Lower leg skin (tissue), 4 donors: Measurements from ENCODE around the gene DEGS2. TPM values are rescaled to one million over a fixed set of nuclear protein-coding genes. Genes with fewer than 3 reads are reported as not detected.

Source experiments
- DNase-seq, 2 donors: peaks; one replicate each; pipeline ENCODE4 v3.0.0-alpha.2; 2019; ENCODE audit warnings: low spot score in 2 of 2
- H3K4me3 ChIP-seq: fragments of 200-600 bp; sonication (generic); 2 replicates; pipeline ENCODE4 v1.5.1; 2017; ENCODE audit warnings: mild to moderate bottlenecking, low read depth; ENCODE audit not compliant: poor library complexity, severe bottlenecking
- POLR2A ChIP-seq, 2 donors: fragments of 450-650 bp; IDR thresholded peaks; one replicate each; pipeline ENCODE4 v1.6.1; 2016 to 2017; ENCODE audit warnings: antibody characterized with exemption in 2 of 2, mild to moderate bottlenecking in 1 of 2, moderate library complexity in 1 of 2
- WGBS, 2 donors: methylation state at CpG; one replicate each; pipeline ENCODE4 v1.1.5; 2018; 5-methylcytosine and 5-hydroxymethylcytosine counted together
- intact Hi-C: fragments of 100-400 bp; cut with DNase I; formaldehyde crosslinking; loops from one replicate; pipeline ENCODE4 v1.15.0; 2023; ENCODE audit warnings: low total_unique reads
- total RNA-seq, 4 donors: library from RNA; depleted of rRNA; stranded (reverse); fragments of >200 nt; gene quantifications; one replicate each; pipeline ENCODE4 v1.1.0, GENCODE V29; 2016
- TF ChIP-seq, protein P1 (sequence below), 3 donors: fragments of 450-650 bp; IDR thresholded peaks; one replicate each; pipeline ENCODE4 v1.5.1; 2016; ENCODE audit warnings: antibody characterized with exemption in 3 of 3, mild to moderate bottlenecking in 3 of 3, moderate library complexity in 2 of 3

Gene DEGS2
- total RNA-seq, 4 donors from 2014 or later, result 136 to 185 (median 164) TPM

DNA sequence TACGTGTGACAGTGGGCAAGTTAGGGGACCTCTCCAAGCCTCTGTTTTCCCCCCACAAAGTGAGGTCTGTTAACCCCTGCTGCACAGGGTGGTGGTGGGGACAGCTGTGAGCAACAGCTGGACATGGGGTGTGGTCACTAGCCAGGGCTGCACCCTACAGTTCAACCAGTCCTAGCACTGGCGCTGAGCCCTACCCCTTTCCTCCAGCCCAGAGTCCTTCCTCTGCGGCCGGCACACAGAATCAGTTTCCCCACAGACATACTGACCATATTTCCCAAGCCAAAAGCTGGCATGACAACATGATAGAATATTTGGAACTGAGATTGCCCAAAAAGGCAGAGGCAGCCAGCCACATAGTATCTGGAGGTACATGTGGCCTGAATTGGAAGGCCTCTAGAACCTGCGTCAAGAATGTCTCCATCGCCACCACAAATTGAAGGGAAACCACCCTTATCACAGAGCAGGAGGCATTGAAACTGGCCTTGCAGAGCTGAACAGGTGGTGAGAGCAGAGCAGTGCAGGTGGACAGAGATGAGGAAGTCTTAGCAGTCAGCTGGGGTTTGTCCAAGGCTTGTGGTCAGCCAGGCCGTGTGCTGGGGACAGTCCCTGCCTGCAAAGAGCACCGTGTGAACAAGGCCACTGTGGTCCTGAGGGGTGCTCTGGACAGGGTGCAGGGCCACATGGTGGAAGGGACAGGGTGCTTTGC lies 21.2 kb downstream of the DEGS2 start:
- no peak overlapping the region for H3K4me3 ChIP-seq
- TF ChIP-seq, protein P1, sequence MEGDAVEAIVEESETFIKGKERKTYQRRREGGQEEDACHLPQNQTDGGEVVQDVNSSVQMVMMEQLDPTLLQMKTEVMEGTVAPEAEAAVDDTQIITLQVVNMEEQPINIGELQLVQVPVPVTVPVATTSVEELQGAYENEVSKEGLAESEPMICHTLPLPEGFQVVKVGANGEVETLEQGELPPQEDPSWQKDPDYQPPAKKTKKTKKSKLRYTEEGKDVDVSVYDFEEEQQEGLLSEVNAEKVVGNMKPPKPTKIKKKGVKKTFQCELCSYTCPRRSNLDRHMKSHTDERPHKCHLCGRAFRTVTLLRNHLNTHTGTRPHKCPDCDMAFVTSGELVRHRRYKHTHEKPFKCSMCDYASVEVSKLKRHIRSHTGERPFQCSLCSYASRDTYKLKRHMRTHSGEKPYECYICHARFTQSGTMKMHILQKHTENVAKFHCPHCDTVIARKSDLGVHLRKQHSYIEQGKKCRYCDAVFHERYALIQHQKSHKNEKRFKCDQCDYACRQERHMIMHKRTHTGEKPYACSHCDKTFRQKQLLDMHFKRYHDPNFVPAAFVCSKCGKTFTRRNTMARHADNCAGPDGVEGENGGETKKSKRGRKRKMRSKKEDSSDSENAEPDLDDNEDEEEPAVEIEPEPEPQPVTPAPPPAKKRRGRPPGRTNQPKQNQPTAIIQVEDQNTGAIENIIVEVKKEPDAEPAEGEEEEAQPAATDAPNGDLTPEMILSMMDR (IDR thresholded peaks at IDR 0.05), result no peak
- no peak for TF ChIP-seq POLR2A (IDR thresholded peaks at IDR 0.05)
- no peak for DNase-seq
- 87 to 90% methylated on average over 8 of the region's 8 CpGs for WGBS, 2 donors
- intact Hi-C loops, result no loop called here

DNA sequence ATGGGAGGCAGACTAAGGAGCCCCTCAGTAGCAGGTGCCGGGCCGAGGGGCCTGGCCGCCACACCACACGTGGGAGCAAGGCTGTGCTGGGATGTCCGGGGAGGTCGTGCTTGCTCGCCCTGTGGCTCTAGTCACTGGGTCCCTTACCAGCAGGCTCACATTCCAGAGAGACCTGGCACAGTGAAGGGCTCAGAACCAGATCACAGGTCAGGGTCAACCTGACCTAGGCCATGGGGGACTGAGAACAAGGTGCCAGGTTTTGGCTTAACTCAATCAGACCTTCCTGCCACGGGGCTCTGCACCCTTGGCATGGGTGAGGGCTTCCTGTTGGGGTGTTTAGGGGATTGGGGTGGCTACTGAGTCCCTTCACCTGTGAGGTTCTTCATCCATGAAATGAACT lies 22.3 kb downstream of the DEGS2 start:
- no peak for DNase-seq
- H3K4me3 ChIP-seq, result no peak overlapping the region
- TF ChIP-seq, protein P1 (IDR thresholded peaks at IDR 0.05), result no peak
- WGBS, 2 donors, result 91 to 92% methylated on average over 8 of the region's 8 CpGs
- intact Hi-C loops, result no loop called here

DNA sequence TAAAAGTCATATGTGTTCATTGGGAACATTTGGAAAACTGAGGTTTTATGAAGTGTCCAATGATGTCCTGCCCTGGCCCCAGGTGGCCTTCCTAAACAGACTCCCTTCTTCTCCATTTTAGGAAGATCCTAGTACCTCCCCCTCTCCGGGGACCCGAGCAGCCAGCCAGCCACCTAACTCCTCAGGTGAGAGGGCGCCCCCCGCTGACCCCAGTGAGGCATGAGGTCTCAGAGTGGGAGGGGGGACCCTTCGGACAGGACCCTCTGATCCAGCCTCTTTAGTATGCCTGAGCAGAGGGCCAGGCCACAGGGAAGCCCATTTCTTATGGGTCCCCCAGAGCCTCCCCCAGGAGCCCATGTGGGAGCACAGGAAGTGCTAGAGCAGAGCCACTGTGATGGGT lies 23.7 kb downstream of the DEGS2 start:
- WGBS, 2 donors, result 88 to 94% methylated on average over 4 to 5 of the region's 5 CpGs
- intact Hi-C loops, result no loop called here
- H3K4me3 ChIP-seq, result no peak overlapping the region
- no peak for DNase-seq
- no peak for TF ChIP-seq POLR2A (IDR thresholded peaks at IDR 0.05)

DNA sequence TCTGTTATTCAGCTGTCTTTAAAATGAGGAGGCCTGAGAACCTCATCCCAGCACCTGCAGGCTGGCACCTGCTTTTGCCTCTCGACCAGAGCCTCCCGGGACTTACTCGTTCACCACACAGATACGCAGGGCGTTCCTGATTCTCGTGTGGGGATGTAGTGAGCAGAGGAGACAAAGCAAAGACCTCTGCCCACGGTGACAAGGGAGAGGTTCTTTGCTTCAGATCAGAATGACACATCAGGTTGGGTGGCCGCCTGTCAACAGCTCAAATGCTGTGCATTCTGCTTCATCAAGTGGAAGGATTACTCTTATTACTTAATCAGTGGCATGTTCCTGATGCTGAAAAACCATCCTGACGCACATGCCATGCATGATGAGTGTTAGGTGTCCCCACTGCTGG lies 24.4 kb downstream of the DEGS2 start:
- 86 to 95% methylated on average over 9 of the region's 9 CpGs for WGBS, 2 donors
- intact Hi-C loops, result no loop called here
- no peak overlapping the region for H3K4me3 ChIP-seq
- no peak for TF ChIP-seq POLR2A (IDR thresholded peaks at IDR 0.05)
- TF ChIP-seq, protein P1 (IDR thresholded peaks at IDR 0.05), result no peak
- DNase-seq, result no peak

DNA sequence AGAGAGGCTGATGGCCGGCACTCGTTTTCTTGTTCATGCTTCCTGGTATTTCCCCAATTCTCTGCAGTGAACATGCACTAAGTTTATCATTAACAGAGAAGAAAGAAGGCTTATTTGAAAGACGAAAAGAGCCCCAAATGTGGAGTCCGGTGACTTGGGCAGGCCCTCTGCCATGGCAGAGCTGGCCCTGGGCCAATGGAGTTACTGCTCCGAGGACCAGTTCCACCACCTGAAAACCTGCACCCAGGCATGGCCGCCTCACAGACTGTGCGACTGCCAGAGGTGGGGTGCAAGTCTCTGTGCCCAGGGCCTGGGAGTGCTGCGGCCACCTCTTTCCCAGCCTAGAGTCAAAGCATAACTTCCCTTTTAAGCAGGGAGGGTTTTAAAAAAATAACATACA lies 24.9 kb downstream of the DEGS2 start:
- DNase-seq, result no peak
- no peak overlapping the region for H3K4me3 ChIP-seq
- 88 to 93% methylated on average over 8 of the region's 8 CpGs for WGBS, 2 donors
- intact Hi-C loops, result no loop called here
- no peak for TF ChIP-seq POLR2A (IDR thresholded peaks at IDR 0.05)
- TF ChIP-seq, protein P1 (IDR thresholded peaks at IDR 0.05), result no peak

DNA sequence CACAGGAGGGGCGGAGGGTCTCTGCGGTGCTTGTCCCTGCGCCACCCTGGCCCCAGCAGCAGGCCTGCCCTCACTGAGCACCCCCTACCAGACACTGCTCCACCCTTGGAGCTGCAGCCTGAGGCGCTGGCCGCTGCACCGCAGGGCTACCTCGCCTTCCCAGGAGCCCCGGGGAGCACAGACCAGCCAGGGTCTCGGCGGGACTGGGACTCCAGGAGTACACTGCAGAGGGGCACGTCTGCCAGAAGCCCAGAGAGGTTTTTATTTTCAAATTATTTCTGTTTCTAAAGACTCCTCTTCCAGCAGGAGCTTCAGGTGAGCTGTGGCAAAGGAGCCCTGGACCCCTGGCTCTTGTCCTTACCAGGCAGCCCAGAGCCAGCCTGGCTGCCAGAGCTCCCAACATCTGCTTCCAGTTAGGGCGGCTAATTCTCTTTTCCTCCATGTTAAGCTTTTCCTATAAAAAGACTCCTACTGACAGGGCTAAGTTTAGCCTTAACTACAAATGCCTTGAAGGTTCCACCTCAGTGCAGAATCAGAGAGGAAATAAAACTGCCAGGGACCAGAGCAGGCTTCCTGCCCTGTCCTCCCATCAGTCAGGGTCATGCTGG lies 26.4 kb downstream of the DEGS2 start:
- TF ChIP-seq, protein P1 (IDR thresholded peaks at IDR 0.05), result no peak
- TF ChIP-seq POLR2A (IDR thresholded peaks at IDR 0.05), result no peak
- intact Hi-C loops, result no loop called here
- DNase-seq, result no peak
- 21 to 33% methylated on average over 5 to 10 of the region's 12 CpGs for WGBS, 2 donors
- no peak overlapping the region for H3K4me3 ChIP-seq
